SK-N-MC (cell line): ENCODE data around the gene MMP24OS.

Experiments used
- DNase-seq: peaks from one replicate; pipeline ENCODE4 v3.0.0-alpha.2; 2011; ENCODE audit warnings: low read depth, low spot score
- H3K27ac ChIP-seq: fragments of 200-600 bp; sonication (generic); 2 replicates; pipeline ENCODE4 v1.5.1; 2016; ENCODE audit warnings: mixed run types
- H3K36me3 ChIP-seq: fragments of 200-600 bp; sonication (generic); 2 replicates; pipeline ENCODE4 v1.6.1; 2017; ENCODE audit warnings: antibody characterized with exemption, low read length, mixed read lengths; ENCODE audit not compliant: insufficient read depth
- H3K4me3 ChIP-seq: fragments of 200-600 bp; sonication (generic); 2 replicates; pipeline ENCODE4 v1.5.1; 2016
- H3K9ac ChIP-seq: fragments of 200-600 bp; sonication (generic); 2 replicates; pipeline ENCODE4 v1.8.0; 2017; ENCODE audit warnings: mixed run types, mixed read lengths; ENCODE audit not compliant: insufficient read length
- H3K9me3 ChIP-seq: fragments of 200-600 bp; sonication (generic); 2 replicates; pipeline ENCODE4 v1.6.1; 2017; ENCODE audit warnings: low read depth, mild to moderate bottlenecking, antibody characterized with exemption, low read length, moderate library complexity, mixed read lengths
- EZH2 ChIP-seq: fragments of 200-600 bp; sonication (generic); IDR thresholded peaks from one replicate; pipeline ENCODE4 v1.6.1; 2017; ENCODE audit warnings: antibody characterized with exemption
- FOXP2 ChIP-seq: optimal IDR thresholded peaks from 2 replicates; pipeline ENCODE3; 2011; ENCODE audit warnings: mild to moderate bottlenecking, moderate library complexity; ENCODE audit not compliant: insufficient read depth; ENCODE audit errors: extremely low read length, control extremely low read depth
- POLR2AphosphoS5 ChIP-seq: IDR thresholded peaks from 2 replicates; pipeline ENCODE4 v1.6.1; 2012; ENCODE audit warnings: mild to moderate bottlenecking, low read depth, low read length, borderline replicate concordance

MMP24OS gene

GRCh38 chr20:35283441-35284266 is 5.7 kb upstream of the MMP24OS start:
- Histone ChIP-seq H3K4me3 (peak overlapping the region; percentile 86), H3K9ac (peak overlapping the region; percentile 93), H3K36me3 (peaks cover 36% of the 10 kb centered on the region), H3K27ac (no peak overlapping the region), H3K9me3 (no peaks in the 10 kb centered on the region)
- no peak for DNase-seq
- TF ChIP-seq POLR2AphosphoS5 = no peak
- no peak for TF ChIP-seq FOXP2
- no peak for TF ChIP-seq EZH2

- no peak overlapping the region for H3K9ac ChIP-seq
- no peak for TF ChIP-seq FOXP2
- no peak for TF ChIP-seq EZH2
- no peak for TF ChIP-seq POLR2AphosphoS5
- no peak overlapping the region for H3K4me3 ChIP-seq
Observed at GRCh38 chr20:35281506-35282101, 3.7 kb upstream of the MMP24OS start.

GRCh38 chr20:35280523-35280922 is 2.6 kb upstream of the MMP24OS start:
- H3K9ac ChIP-seq = no peak overlapping the region
- no peak overlapping the region for H3K4me3 ChIP-seq
- peaks cover 41% of the 10 kb centered on the region for H3K36me3 ChIP-seq
- TF ChIP-seq FOXP2 = no peak
- TF ChIP-seq POLR2AphosphoS5 = no peak
- TF ChIP-seq EZH2 = no peak
- no peaks in the 10 kb centered on the region for H3K9me3 ChIP-seq
- DNase-seq = no peak
- H3K27ac ChIP-seq = no peak overlapping the region

More at GRCh38 chr20:35281506-35282101, 3.7 kb upstream of the MMP24OS start:
- Histone ChIP-seq H3K27ac (no peak overlapping the region), H3K36me3 (peaks cover 41% of the 10 kb centered on the region), H3K9me3 (no peaks in the 10 kb centered on the region)
- no peak for DNase-seq

- TF ChIP-seq EZH2 (no peak), FOXP2 (no peak), POLR2AphosphoS5 (no peak)
- H3K36me3 ChIP-seq = peaks cover 41% of the 10 kb centered on the region
- H3K9ac ChIP-seq = no peak overlapping the region
- no peak for DNase-seq
- no peak overlapping the region for H3K4me3 ChIP-seq
- H3K27ac ChIP-seq = no peak overlapping the region
- H3K9me3 ChIP-seq = no peaks in the 10 kb centered on the region
Observed at GRCh38 chr20:35279533-35280174, 1.7 kb upstream of the MMP24OS start.

GRCh38 chr20:35279040-35279439 is 1.1 kb upstream of the MMP24OS start:
- H3K4me3 ChIP-seq = no peak overlapping the region
- no peak for DNase-seq
- H3K36me3 ChIP-seq = peaks cover 41% of the 10 kb centered on the region
- no peak overlapping the region for H3K27ac ChIP-seq
- TF ChIP-seq POLR2AphosphoS5 (no peak), FOXP2 (no peak), EZH2 (no peak)
- H3K9me3 ChIP-seq = no peaks in the 10 kb centered on the region
- no peak overlapping the region for H3K9ac ChIP-seq

- TF ChIP-seq FOXP2 (no peak), EZH2 (no peak), POLR2AphosphoS5 (no peak)
- DNase-seq = no peak
- H3K4me3 ChIP-seq = peak overlapping the region; percentile 90
- no peak overlapping the region for H3K27ac ChIP-seq
- H3K36me3 ChIP-seq = peaks cover 33% of the 10 kb centered on the region
- H3K9me3 ChIP-seq = no peaks in the 10 kb centered on the region
- H3K9ac ChIP-seq = peak overlapping the region; percentile 80
Observed at GRCh38 chr20:35277127-35277526, 795 bp downstream of the MMP24OS start.

GRCh38 chr20:35276408-35276807 is 1.5 kb downstream of the MMP24OS start:
- Histone ChIP-seq H3K27ac (no peak overlapping the region), H3K4me3 (no peak overlapping the region), H3K36me3 (peaks cover 31% of the 10 kb centered on the region), H3K9me3 (no peaks in the 10 kb centered on the region), H3K9ac (no peak overlapping the region)
- DNase-seq = no peak
- TF ChIP-seq EZH2 (no peak), POLR2AphosphoS5 (no peak), FOXP2 (no peak)

- Histone ChIP-seq H3K9me3 (no peaks in the 10 kb centered on the region), H3K36me3 (peaks cover 26% of the 10 kb centered on the region), H3K4me3 (no peak overlapping the region), H3K9ac (no peak overlapping the region), H3K27ac (no peak overlapping the region)
- DNase-seq = no peak
- no peak for TF ChIP-seq EZH2
- no peak for TF ChIP-seq FOXP2
- no peak for TF ChIP-seq POLR2AphosphoS5
Observed at GRCh38 chr20:35275741-35276251, 2.1 kb downstream of the MMP24OS start.
